C4-2B (cell line): Measurements from ENCODE around the gene ATP13A3.

Experiments used
- H3K27ac ChIP-seq: fragments of 450-650 bp; 2 replicates; pipeline ENCODE4 v1.5.1; 2017
- CTCF ChIP-seq: fragments of 450-650 bp; conservative IDR thresholded peaks from 2 replicates; pipeline ENCODE4 v1.5.1; 2017; ENCODE audit warnings: mild to moderate bottlenecking
- ZFX ChIP-seq: fragments of 450-650 bp; IDR thresholded peaks from 2 replicates; pipeline ENCODE4 v1.6.1; 2017

Gene ATP13A3

GRCh38 chr3:194368918-194369317 lies 117.9 kb downstream of the ATP13A3 start:
- no peak for TF ChIP-seq ZFX
- TF ChIP-seq CTCF, result no peak
- H3K27ac ChIP-seq, result no peak overlapping the region

GRCh38 chr3:194367992-194368841 lies 118.6 kb downstream of the ATP13A3 start:
- H3K27ac ChIP-seq, result no peak overlapping the region
- TF ChIP-seq CTCF, result no peak
- no peak for TF ChIP-seq ZFX

GRCh38 chr3:194365978-194366490 lies 120.8 kb downstream of the ATP13A3 start:
- no peak overlapping the region for H3K27ac ChIP-seq
- no peak for TF ChIP-seq ZFX
- no peak for TF ChIP-seq CTCF

GRCh38 chr3:194365526-194365925 lies 121.3 kb downstream of the ATP13A3 start:
- H3K27ac ChIP-seq, result no peak overlapping the region
- TF ChIP-seq ZFX (no peak), CTCF (no peak)

GRCh38 chr3:194364652-194365434 lies 122.0 kb downstream of the ATP13A3 start:
- H3K27ac ChIP-seq, result no peak overlapping the region
- TF ChIP-seq CTCF, result no peak
- TF ChIP-seq ZFX, result no peak

- no peak overlapping the region for H3K27ac ChIP-seq
- TF ChIP-seq ZFX (no peak), CTCF (no peak)
Measured at GRCh38 chr3:194364314-194364651, 122.5 kb downstream of the ATP13A3 start.

- TF ChIP-seq ZFX (no peak), CTCF (no peak)
- H3K27ac ChIP-seq, result no peak overlapping the region
Measured at GRCh38 chr3:194360568-194360967, 126.2 kb downstream of the ATP13A3 start.
